ENCODE results near the gene TDO2. TPM values are rescaled to one million over a fixed set of nuclear protein-coding genes. Genes with fewer than 3 reads are reported as not detected.

TDO2 gene
- total RNA-seq, 1 experiment from 2014 or later: not detected

- no peak overlapping the region for H3K4me3 Mint-ChIP-seq (ENCODE audit: unreplicated experiment)
- intact Hi-C loops (cut with micrococcal nuclease): no loop called here
- no peak for DNase-seq (ENCODE audit: unreplicated experiment)
- H3K4me1 Mint-ChIP-seq (ENCODE audit: insufficient read depth, unreplicated experiment): no peaks in the 10 kb centered on the region
- ChIA-PET POLR2A (no interaction called here), CTCF (no interaction called here)
- BruUV-seq (replicated peaks): no TSS peak
- H3K36me3 Mint-ChIP-seq (ENCODE audit: insufficient read depth, unreplicated experiment): no peaks in the 10 kb centered on the region
- no peak for TF ChIP-seq CTCF (IDR thresholded peaks at IDR 0.05; ENCODE audit: unreplicated experiment)
- H3K27ac Mint-ChIP-seq (ENCODE audit: low read depth, unreplicated experiment): no peak overlapping the region
- no peaks in the 10 kb centered on the region for H3K9me3 Mint-ChIP-seq (ENCODE audit: unreplicated experiment)
- H3K27me3 Mint-ChIP-seq (ENCODE audit: insufficient read depth, unreplicated experiment): no peaks in the 10 kb centered on the region
Observed at GRCh38 chr4:155875878-155876277, 27.6 kb upstream of the TDO2 start.

DNA sequence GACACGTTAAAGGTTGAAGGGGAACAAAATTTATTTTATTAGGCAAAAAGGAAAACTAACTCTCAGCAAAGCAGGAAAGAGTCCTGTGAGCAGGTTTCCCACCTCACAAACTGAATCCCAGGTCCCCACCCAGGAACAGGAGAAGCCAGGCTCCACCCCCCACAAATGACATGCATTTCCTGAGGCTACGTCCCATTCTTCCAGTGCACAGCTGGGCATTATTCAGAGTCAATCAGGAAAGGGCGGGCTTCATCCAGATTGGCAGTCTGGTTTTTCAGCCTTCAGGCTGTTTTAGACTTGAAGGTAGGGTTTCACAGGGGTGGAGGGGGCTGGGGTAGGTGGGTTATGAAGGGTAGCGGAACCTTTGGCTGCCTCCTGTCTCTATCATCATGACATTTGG, 25.5 kb upstream of the TDO2 start:
- H3K4me3 Mint-ChIP-seq (ENCODE audit: unreplicated experiment): no peak overlapping the region

GRCh38 chr4:155878611-155879010, 24.9 kb upstream of the TDO2 start:
- no peaks in the 10 kb centered on the region for H3K4me1 Mint-ChIP-seq (ENCODE audit: insufficient read depth, unreplicated experiment)
- ChIA-PET CTCF (no interaction called here), POLR2A (no interaction called here)
- no peak for TF ChIP-seq CTCF (IDR thresholded peaks at IDR 0.05; ENCODE audit: unreplicated experiment)
- DNase-seq (ENCODE audit: unreplicated experiment): no peak
- no peak overlapping the region for H3K27ac Mint-ChIP-seq (ENCODE audit: low read depth, unreplicated experiment)
- H3K4me3 Mint-ChIP-seq (ENCODE audit: unreplicated experiment): no peak overlapping the region
- BruUV-seq (replicated peaks): no TSS peak
- peaks cover 9% of the 10 kb centered on the region for H3K9me3 Mint-ChIP-seq (ENCODE audit: unreplicated experiment)
- H3K36me3 Mint-ChIP-seq (ENCODE audit: insufficient read depth, unreplicated experiment): no peaks in the 10 kb centered on the region
- intact Hi-C loops (cut with micrococcal nuclease): no loop called here
- no peaks in the 10 kb centered on the region for H3K27me3 Mint-ChIP-seq (ENCODE audit: insufficient read depth, unreplicated experiment)

More for the DNA sequence above, 25.5 kb upstream of the TDO2 start:
- POLR2A ChIA-PET: no interaction called here
- DNase-seq (ENCODE audit: unreplicated experiment): no peak
- Mint-ChIP-seq H3K36me3 (ENCODE audit: insufficient read depth, unreplicated experiment) (no peaks in the 10 kb centered on the region), H3K27ac (ENCODE audit: low read depth, unreplicated experiment) (no peak overlapping the region), H3K27me3 (ENCODE audit: insufficient read depth, unreplicated experiment) (no peaks in the 10 kb centered on the region), H3K4me1 (ENCODE audit: insufficient read depth, unreplicated experiment) (no peaks in the 10 kb centered on the region), H3K9me3 (ENCODE audit: unreplicated experiment) (peaks cover 2% of the 10 kb centered on the region)
- intact Hi-C loops (cut with micrococcal nuclease): no loop called here
- TF ChIP-seq CTCF (IDR thresholded peaks at IDR 0.05; ENCODE audit: unreplicated experiment): no peak
- CTCF ChIA-PET: no interaction called here
- BruUV-seq (replicated peaks): no TSS peak

DNA sequence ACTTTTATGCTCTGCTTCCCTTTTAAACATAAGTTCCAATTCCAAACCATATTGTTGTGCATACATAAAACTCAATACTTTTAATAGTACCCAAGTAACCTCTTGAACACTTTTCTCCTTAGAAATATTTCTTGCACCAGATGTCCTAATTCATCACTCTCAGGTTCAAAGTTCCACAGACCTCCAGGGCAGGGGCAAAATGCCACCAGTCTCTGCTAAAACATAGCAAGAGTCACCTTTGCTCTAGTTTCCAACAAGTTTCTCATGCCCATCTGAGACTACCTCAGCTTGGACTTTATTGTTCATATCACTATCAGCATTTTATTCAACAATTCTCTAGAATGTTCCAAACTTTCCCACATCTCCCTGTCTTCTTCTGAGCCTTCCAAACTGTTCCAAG, 23.7 kb upstream of the TDO2 start:
- Mint-ChIP-seq H3K4me1 (ENCODE audit: insufficient read depth, unreplicated experiment) (no peaks in the 10 kb centered on the region), H3K27ac (ENCODE audit: low read depth, unreplicated experiment) (no peak overlapping the region), H3K9me3 (ENCODE audit: unreplicated experiment) (peaks cover 16% of the 10 kb centered on the region), H3K36me3 (ENCODE audit: insufficient read depth, unreplicated experiment) (no peaks in the 10 kb centered on the region), H3K27me3 (ENCODE audit: insufficient read depth, unreplicated experiment) (no peaks in the 10 kb centered on the region), H3K4me3 (ENCODE audit: unreplicated experiment) (no peak overlapping the region)
- no peak for TF ChIP-seq CTCF (IDR thresholded peaks at IDR 0.05; ENCODE audit: unreplicated experiment)
- DNase-seq (ENCODE audit: unreplicated experiment): no peak
- intact Hi-C loops (cut with micrococcal nuclease): no loop called here
- POLR2A ChIA-PET: no interaction called here
- CTCF ChIA-PET: interaction anchor here (0.6 kb wide), 1 partner anchor 74 kb away, joined by 4 read pairs; no protein-coding TSS in a partner anchor
- BruUV-seq (replicated peaks): no TSS peak

Measured in MCF 10A (cell line).